Myocyte (in vitro differentiated cells): ENCODE results near the gene WNT11. TPM values are rescaled to one million over a fixed set of nuclear protein-coding genes. Genes with fewer than 3 reads are reported as not detected.
A peak's percentile ranks its signal among the peaks of the same experiment; 100 is the strongest.
"Not testable (repeated sequence)": the region's sequence is repeated elsewhere in the genome, so short reads cannot be mapped to it uniquely, and the experiment has no call there.

Experiments
- DNase-seq: peaks from one replicate; pipeline ENCODE4 v3.0.0-alpha.2; 2012; ENCODE audit warnings: low read depth
- total RNA-seq: library from RNA; depleted of rRNA; stranded (reverse); fragments of >200 nt; gene quantifications from 2 replicates; pipeline ENCODE4 v1.2.3, GENCODE V29; 2014

The WNT11 gene
- total RNA-seq, 1 donor from 2014 or later = 0.24 TPM

DNA sequence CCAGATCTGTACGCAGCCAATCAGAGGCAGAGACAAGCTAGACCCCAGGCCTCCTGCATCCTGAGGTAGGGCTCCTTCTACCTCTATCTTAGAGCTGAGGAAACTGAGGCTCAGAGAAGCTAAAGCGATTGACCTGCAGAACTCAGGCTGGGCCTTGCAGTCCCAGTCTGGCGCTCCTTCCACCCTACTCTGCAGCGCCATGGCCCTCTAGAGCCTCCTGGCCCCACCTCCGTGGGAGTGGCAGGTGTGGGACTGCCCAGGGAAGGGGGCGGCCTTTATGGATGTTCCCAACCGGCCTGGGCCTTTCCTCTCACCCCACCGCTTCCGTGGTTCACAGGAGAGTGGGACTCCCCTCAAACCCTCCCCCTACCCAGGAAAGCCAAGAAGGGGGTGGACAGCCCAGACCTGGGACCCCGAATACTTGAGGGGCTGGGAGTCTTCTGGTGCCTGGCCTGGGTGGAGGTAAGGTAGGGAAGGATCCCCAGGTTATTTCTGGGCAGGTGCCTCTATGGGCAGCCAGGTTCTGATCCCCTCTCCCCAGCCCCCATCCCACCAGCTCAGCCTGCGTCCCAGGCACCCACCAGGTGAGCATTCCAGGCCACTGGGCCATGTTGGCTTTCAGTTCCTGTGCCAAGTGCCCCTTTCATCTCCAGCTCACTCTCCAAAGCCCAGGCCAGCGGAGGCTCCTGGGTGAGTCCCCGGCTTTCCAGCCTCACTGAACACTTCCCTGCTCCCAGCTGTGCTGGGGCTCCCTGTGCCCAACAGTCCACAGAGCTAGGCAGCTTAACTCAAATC is 3.0 kb downstream of the WNT11 start:
- no peak for DNase-seq

- no peak for DNase-seq
Observed at GRCh38 chr11:76201672-76202412, 4.5 kb downstream of the WNT11 start.

GRCh38 chr11:76201056-76201455 is 5.2 kb downstream of the WNT11 start:
- no peak for DNase-seq

- DNase-seq = no peak
Observed at GRCh38 chr11:76200006-76200940, 6.0 kb downstream of the WNT11 start.

GRCh38 chr11:76198691-76199090 is 7.6 kb downstream of the WNT11 start:
- DNase-seq = not testable (repeated sequence)

DNA sequence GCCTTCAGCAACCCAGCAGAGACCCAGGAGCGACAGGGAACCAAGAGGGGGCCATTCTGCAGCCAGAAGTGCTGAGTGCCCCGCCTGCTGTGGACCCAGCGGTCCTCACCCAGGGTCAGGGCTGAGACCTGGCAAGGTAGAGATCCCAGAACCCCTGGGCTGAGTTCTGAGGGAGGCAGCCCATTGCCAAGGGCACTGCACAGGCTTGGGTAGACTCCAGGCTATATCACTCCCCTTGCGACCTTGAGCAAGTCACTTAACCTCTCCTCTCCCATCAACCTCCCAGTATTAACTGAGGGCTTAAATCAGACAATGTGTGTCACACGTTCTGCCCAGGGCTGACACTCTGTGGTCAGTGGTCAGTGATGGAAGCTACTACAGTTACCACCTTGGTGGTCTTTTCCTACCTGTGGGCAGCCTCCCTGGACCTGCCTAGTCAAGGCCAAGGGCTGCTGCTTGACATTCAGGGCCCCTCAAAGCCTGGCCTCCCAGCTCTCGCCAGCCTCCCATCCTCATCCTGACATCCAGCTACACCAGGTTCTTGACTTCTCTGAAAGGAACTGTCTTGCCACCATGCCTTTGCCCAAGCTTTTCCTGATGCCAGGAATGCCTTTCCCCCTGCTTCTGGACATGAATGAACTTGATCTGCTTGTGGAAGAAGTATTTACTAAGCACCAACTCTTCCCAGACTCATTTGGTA is 8.2 kb downstream of the WNT11 start:
- no peak for DNase-seq

DNA sequence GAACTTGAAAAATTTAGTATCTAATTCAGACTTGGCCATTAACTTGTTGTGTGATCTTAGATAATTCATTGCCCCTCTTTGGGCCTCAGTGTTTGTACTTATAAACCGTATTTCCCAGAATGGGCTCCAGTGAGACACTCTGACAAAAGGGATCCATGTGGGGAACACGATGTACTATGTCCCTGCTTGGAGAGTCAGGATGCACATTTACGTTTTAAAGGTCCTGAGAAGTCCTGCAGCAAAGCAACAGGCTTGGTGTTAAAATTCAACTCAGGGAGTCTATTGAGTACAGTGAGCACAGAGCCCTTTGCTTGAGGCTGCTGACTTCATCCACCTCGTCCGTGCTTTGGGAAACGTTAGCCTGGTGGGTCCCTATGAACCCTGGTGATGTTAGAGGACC is 9.0 kb downstream of the WNT11 start:
- no peak for DNase-seq

DNA sequence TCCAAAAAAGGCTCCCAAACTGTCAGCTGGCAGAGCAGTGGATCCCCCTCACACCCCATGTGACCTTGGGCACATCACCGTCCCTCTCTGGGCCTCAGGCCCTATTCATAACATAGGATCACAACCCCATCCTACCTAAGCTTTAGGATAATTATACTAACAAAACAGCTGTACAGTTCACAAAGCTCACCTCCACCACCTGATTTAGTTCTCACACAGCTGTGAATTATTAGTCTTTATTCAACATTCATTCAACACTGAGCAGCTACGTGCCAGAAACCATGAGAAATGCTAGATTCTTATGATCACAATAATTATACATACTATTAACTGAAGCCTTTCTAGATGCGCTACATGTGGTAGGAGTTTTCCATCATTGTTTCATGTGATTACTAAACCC is 9.5 kb downstream of the WNT11 start:
- DNase-seq = no peak

- DNase-seq = peak; percentile 53
Observed at GRCh38 chr11:76194872-76195668, 11.2 kb downstream of the WNT11 start.

- DNase-seq = no peak
Observed at GRCh38 chr11:76193219-76193618, 13.1 kb downstream of the WNT11 start.

DNA sequence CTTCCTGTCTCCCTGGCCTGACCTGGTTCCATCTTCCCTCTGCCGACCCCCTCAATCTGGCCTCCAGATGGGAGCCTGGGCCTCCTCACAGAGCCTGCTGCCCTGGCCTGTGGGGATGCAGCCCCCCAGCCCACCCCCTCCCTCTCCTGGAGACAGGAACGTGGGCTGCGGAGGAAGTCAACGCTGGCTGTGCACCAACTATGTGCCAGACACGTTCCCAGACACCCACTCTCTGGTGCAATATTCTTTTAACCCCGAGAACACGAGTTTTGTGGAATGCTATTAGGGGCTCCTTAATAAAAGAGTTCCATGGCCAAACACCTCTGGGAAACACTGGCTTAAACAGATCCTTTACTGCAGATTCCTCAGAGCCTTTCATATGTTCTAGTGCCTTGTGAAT is 15.9 kb downstream of the WNT11 start:
- no peak for DNase-seq

DNA sequence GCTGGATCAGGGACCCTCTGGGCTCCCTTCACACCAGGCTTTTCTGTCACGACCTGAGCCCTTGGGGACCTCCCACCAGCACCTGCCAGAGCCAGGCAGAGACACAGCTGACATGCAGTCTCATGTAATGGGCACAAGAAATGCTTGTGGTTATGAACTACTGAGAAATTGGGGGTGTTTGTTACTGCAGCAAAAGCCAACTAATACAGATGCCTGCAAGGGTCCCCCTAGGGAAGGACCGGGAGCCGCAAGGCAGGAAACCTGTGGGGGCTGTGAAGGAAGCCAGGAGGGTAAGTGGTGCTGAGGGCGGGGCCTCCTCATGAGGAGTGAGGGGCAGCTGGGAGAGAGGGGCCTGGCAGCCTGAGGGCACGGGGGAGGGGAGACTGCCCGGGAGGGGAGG is 16.6 kb downstream of the WNT11 start:
- DNase-seq = no peak

DNA sequence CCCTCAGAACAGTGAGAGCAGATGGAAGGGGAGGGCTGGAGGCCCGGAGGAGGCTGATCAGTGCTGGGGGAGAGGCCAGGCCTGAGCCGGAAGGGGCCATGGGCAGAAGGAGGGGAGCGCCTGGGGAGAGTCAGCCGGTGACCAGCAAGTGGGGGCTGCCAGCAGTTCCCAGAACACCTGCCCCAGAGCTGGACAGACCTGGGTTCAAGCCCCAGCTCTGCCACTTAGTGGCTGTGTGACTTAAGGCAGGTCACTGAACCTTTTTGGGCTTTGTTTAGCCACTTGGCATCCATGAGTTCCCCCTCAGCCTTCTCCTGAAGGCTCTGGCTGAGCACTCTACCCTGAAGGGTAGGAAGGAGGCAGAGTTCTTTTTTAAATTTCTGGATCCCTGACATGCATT is 17.4 kb downstream of the WNT11 start:
- no peak for DNase-seq

- peak; percentile 88 for DNase-seq
Observed at GRCh38 chr11:76186776-76187279, 19.5 kb downstream of the WNT11 start.

DNA sequence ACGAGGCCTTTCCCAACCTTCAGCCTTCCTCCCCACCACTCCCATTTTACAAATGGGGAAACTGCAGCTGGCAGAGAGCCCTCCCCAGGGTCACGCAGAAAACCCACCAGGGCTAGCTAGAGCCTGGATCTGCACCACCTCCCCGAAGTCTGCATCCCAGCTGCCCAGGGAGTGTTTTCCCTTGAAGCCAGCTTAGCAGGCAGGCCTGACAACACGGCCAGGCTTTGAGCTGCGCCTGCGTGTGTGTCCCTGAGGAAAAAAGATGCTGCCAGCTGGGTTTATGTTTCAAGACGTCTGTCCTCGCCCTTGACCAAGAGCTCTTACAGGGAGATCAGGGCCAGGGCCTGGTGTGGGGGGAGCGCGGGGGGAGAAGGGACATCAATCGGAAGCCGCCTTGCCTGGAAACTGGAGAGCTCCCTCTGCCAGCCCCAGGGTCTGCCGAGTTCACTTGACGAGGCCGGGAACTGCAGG is 20.3 kb downstream of the WNT11 start:
- DNase-seq = peak; percentile 70

DNA sequence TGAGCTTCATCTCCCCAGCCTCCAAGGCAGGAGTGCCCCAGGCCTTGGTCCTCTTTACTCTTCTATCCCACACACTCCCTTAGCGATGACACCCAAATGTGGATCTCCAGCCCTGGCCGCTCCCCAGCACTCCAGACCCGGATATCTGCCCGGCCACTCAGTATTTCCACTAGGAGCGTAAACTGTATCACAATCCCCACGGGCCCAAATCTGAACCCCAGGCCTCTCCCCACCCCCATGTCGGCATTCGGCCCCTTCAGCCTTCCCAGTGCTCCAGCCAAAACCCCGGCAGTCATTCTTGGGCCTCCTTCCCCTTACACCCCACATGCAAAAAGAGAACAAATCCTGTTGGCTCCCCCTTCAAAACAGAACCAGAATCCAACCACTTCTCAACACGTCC is 20.8 kb downstream of the WNT11 start:
- DNase-seq = no peak

DNA sequence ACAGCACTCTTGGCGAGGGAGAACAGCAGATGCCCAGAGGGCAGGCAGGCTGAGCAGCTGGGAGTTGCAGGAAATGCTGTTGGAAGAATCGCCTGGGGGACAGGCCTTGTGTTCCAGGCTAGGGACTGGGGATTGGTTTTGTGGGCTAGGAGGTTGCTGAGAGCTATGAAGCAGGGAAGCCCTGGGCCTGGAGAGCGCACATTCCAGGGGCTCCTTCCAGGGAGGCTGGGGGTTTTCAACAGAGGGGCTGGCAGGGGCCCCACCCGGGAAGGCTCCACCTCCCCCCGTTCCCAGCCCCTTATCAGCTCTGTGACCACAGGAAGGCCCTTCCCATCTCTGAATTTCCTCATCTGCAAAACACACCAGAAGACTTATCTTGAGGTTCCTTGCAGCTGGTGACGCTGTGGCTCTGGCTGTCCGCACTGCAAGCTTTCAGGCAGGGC is 21.7 kb downstream of the WNT11 start:
- peak; percentile 80 for DNase-seq

GRCh38 chr11:76181371-76181770 is 24.9 kb downstream of the WNT11 start:
- no peak for DNase-seq

GRCh38 chr11:76179147-76179546 is 27.2 kb downstream of the WNT11 start:
- DNase-seq = no peak

- no peak for DNase-seq
Observed at GRCh38 chr11:76177250-76177686, 29.0 kb downstream of the WNT11 start.
